ENCODE results near the gene OSTN. TPM values are rescaled to one million over a fixed set of nuclear protein-coding genes. Genes with fewer than 3 reads are reported as not detected.

The OSTN gene
- polyA plus RNA-seq, 2 of the 4 experiments (the other 2 are of a cell fraction) = not detected

DNA sequence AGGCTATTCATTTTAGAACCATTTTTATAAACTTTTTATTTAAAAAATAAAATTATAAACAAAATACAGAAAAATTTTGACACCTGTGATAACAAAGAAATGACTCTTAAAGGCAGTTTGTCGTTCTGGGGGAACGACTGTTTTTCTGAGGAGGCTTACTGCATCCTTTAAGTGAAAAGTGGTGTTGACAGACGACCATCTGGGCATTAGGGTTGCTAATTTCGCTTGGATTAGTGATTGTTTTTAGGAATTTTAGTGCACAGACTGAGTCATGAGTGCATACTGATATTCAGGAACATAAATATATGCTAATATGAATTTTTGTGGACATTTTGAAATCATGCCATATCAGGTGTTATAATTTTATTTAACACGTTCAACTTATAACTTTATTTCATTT is 28.5 kb downstream of the OSTN start:
- WGBS (ENCODE audit: missing lambda C conversion rate) = 34% methylated on average over 5 of the region's 5 CpGs
- no peak overlapping the region for H3K4me2 ChIP-seq
- no peak overlapping the region for H3K27ac ChIP-seq
- DNase-seq (ENCODE audit: low read depth in 1 of 2, low spot score in 1 of 2) = no peak
- ChIA-PET CTCF (no interaction called here), POLR2A (no interaction called here)
- no peaks in the 10 kb centered on the region for H3K4me1 ChIP-seq
- ATAC-seq = no peak
- no peak for FAIRE-seq
- no peak overlapping the region for H3K4me3 ChIP-seq
- H3K9me3 ChIP-seq = no peaks in the 10 kb centered on the region
- TF ChIP-seq HOXA7 (CRISPR knock-in tag; IDR thresholded peaks at IDR 0.05) (no peak), MAZ (IDR thresholded peaks at IDR 0.05; ENCODE audit: borderline replicate concordance, low read depth, low read length) (no peak), RFX5 (IDR thresholded peaks at IDR 0.05) (no peak), NPAS2 (CRISPR knock-in tag; IDR thresholded peaks at IDR 0.05; ENCODE audit: borderline replicate concordance) (no peak)
- TF ChIP-seq, protein P1, sequence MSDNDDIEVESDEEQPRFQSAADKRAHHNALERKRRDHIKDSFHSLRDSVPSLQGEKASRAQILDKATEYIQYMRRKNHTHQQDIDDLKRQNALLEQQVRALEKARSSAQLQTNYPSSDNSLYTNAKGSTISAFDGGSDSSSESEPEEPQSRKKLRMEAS (IDR thresholded peaks at IDR 0.05) = no peak

DNA sequence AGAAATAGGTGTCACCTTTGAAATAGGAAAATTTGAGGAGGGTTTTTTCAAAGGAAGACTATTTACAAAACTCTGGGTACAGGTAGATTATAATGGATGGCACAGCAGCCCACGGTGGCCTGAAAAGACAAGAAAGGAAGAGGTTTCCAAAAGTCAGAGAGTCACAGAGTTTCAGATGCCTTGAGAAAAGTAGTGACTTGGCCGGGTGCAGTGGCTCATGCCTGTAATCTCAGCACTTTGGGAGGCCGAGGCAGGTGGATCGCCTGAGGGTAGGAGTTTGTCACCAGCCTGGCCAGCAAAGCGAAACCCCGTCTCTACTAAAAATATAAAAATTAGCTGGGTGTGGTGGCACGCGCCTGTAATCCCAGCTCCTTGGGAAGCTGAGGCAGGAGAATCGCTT is 35.2 kb downstream of the OSTN start:
- Histone ChIP-seq H3K4me1 (peaks cover 20% of the 10 kb centered on the region), H3K27ac (no peak overlapping the region), H3K4me3 (no peak overlapping the region), H3K4me2 (no peak overlapping the region), H3K9me3 (no peaks in the 10 kb centered on the region)
- ChIA-PET CTCF (no interaction called here), POLR2A (no interaction called here)
- ATAC-seq = no peak
- no peak for FAIRE-seq
- no peak for DNase-seq (ENCODE audit: low read depth in 1 of 2, low spot score in 1 of 2)
- WGBS (ENCODE audit: missing lambda C conversion rate) = 92% methylated on average over 9 of the region's 9 CpGs
- TF ChIP-seq CBX8 (IDR thresholded peaks at IDR 0.05) (no peak), PHF8 (IDR thresholded peaks at IDR 0.05; ENCODE audit: borderline replicate concordance, low read depth) (no peak), EP300 (IDR thresholded peaks at IDR 0.05) (no peak), CBX2 (IDR thresholded peaks at IDR 0.05; ENCODE audit: borderline replicate concordance, low read depth) (no peak), HOXB5 (CRISPR knock-in tag; IDR thresholded peaks at IDR 0.05) (no peak), HEYL (CRISPR knock-in tag; IDR thresholded peaks at IDR 0.05) (no peak), CHD4 (IDR thresholded peaks at IDR 0.05; ENCODE audit: borderline replicate concordance) (no peak), TP53 (CRISPR knock-in tag; IDR thresholded peaks at IDR 0.05) (no peak), RARB (CRISPR knock-in tag; IDR thresholded peaks at IDR 0.05) (no peak)
- TF ChIP-seq, protein P2, sequence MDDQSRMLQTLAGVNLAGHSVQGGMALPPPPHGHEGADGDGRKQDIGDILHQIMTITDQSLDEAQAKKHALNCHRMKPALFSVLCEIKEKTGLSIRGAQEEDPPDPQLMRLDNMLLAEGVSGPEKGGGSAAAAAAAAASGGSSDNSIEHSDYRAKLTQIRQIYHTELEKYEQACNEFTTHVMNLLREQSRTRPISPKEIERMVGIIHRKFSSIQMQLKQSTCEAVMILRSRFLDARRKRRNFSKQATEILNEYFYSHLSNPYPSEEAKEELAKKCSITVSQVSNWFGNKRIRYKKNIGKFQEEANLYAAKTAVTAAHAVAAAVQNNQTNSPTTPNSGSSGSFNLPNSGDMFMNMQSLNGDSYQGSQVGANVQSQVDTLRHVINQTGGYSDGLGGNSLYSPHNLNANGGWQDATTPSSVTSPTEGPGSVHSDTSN (IDR thresholded peaks at IDR 0.05) = no peak
- TF ChIP-seq, protein P3, sequence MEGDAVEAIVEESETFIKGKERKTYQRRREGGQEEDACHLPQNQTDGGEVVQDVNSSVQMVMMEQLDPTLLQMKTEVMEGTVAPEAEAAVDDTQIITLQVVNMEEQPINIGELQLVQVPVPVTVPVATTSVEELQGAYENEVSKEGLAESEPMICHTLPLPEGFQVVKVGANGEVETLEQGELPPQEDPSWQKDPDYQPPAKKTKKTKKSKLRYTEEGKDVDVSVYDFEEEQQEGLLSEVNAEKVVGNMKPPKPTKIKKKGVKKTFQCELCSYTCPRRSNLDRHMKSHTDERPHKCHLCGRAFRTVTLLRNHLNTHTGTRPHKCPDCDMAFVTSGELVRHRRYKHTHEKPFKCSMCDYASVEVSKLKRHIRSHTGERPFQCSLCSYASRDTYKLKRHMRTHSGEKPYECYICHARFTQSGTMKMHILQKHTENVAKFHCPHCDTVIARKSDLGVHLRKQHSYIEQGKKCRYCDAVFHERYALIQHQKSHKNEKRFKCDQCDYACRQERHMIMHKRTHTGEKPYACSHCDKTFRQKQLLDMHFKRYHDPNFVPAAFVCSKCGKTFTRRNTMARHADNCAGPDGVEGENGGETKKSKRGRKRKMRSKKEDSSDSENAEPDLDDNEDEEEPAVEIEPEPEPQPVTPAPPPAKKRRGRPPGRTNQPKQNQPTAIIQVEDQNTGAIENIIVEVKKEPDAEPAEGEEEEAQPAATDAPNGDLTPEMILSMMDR (IDR thresholded peaks at IDR 0.05) = no peak
- TF ChIP-seq, protein P1 (IDR thresholded peaks at IDR 0.05) = no peak
- TF ChIP-seq, protein P4, sequence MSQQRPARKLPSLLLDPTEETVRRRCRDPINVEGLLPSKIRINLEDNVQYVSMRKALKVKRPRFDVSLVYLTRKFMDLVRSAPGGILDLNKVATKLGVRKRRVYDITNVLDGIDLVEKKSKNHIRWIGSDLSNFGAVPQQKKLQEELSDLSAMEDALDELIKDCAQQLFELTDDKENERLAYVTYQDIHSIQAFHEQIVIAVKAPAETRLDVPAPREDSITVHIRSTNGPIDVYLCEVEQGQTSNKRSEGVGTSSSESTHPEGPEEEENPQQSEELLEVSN (IDR thresholded peaks at IDR 0.05; ENCODE audit: borderline replicate concordance, low read depth) = no peak

DNA sequence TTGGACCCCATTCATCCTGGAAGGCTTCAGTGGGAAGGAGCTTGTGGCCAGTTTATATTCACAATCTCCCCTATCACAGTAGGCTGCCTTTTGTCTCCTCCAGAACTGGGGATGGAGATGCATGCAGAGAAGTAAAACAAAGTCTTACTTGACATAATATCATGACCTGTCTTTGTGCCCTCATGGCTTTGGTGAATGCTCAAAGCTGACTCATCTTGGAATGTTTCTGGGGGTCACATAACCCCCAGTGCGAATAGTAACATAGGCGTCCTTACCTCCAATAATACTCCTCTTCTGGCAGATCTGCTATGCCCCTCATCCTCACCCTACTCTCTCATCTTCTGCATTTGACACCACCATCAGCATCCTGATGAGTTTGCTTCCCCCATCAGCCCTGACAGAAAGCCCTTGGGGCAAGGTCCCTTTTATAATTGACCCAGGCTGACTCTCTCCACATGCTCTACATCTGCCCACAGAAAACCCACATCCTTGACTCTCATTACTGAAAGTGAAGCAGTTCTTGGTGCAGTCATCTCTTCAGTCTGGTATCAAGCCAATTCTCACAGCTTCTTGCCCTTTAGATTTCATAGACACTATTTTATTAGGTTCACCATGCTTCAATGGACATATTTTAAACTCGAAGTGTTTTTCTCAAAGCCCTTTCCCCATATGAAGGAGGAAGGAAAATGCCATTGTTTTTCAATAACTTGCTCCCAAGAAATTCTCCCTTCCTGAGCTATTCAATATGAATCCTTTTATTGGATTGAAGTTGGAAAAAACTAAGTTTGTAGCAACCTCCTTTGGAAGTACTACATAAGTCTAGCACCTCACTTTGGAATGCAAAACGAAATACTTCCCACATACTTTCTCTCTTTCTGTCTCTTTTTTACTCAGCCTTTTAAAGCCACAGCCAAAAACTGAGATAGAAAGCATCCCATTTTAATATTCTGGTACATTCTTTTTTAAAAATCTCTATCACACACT is 36.6 kb downstream of the OSTN start:
- Histone ChIP-seq H3K27ac (no peak overlapping the region), H3K9me3 (no peaks in the 10 kb centered on the region), H3K4me3 (no peak overlapping the region), H3K4me1 (peaks cover 20% of the 10 kb centered on the region), H3K4me2 (no peak overlapping the region)
- TF ChIP-seq HDAC2 (IDR thresholded peaks at IDR 0.05) (no peak), EHMT2 (IDR thresholded peaks at IDR 0.05; ENCODE audit: low read depth) (no peak), TFCP2L1 (CRISPR knock-in tag; IDR thresholded peaks at IDR 0.05) (no peak), ESRRA (IDR thresholded peaks at IDR 0.05; ENCODE audit: borderline replicate concordance, low read length) (no peak), ZC3H11A (IDR thresholded peaks at IDR 0.05) (no peak), HOXB5 (CRISPR knock-in tag; IDR thresholded peaks at IDR 0.05) (no peak), HOXB13 (CRISPR knock-in tag; IDR thresholded peaks at IDR 0.05; ENCODE audit: low read depth) (no peak), NR3C1 (IDR thresholded peaks at IDR 0.05) (no peak), ZFP36 (IDR thresholded peaks at IDR 0.05; ENCODE audit: borderline replicate concordance, partially characterized antibody) (no peak), CBX2 (IDR thresholded peaks at IDR 0.05; ENCODE audit: borderline replicate concordance, low read depth) (no peak), JUN (IDR thresholded peaks at IDR 0.05) (no peak), TP53 (CRISPR knock-in tag; IDR thresholded peaks at IDR 0.05) (no peak), CBX8 (IDR thresholded peaks at IDR 0.05) (no peak)
- TF ChIP-seq, protein P5, sequence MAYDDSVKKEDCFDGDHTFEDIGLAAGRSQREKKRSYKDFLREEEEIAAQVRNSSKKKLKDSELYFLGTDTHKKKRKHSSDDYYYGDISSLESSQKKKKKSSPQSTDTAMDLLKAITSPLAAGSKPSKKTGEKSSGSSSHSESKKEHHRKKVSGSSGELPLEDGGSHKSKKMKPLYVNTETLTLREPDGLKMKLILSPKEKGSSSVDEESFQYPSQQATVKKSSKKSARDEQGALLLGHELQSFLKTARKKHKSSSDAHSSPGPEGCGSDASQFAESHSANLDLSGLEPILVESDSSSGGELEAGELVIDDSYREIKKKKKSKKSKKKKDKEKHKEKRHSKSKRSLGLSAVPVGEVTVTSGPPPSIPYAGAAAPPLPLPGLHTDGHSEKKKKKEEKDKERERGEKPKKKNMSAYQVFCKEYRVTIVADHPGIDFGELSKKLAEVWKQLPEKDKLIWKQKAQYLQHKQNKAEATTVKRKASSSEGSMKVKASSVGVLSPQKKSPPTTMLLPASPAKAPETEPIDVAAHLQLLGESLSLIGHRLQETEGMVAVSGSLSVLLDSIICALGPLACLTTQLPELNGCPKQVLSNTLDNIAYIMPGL (CRISPR knock-in tag; IDR thresholded peaks at IDR 0.05; ENCODE audit: borderline replicate concordance) = no peak
- DNase-seq (ENCODE audit: low read depth in 1 of 2, low spot score in 1 of 2) = no peak
- no peak for FAIRE-seq
- ChIA-PET POLR2A (no interaction called here), CTCF (no interaction called here)
- WGBS (ENCODE audit: missing lambda C conversion rate) = 60% methylated on average over 4 of the region's 4 CpGs
- ATAC-seq = no peak; a peak in 1 of 6 replicates

All from A549 (cell line).